NCI-H748 (cell line): ENCODE results near the gene CTBP1.

Experiments used
- DNase-seq: peaks from one replicate; lab custom pipeline; 2025; ENCODE audit not compliant: unreplicated experiment; lab: John Stamatoyannopoulos, UW

CTBP1 gene

GRCh38 chr4:1285151-1285789 lies 36.3 kb upstream of the CTBP1 start:
- no peak for DNase-seq

GRCh38 chr4:1283711-1284110 lies 34.8 kb upstream of the CTBP1 start:
- no peak for DNase-seq

GRCh38 chr4:1279253-1279652 lies 30.3 kb upstream of the CTBP1 start:
- no peak for DNase-seq

GRCh38 chr4:1277667-1278665 lies 29.0 kb upstream of the CTBP1 start:
- DNase-seq: no peak

GRCh38 chr4:1276984-1277383 lies 28.1 kb upstream of the CTBP1 start:
- DNase-seq: no peak

GRCh38 chr4:1274871-1275270 lies 25.9 kb upstream of the CTBP1 start:
- DNase-seq: no peak

- DNase-seq: no peak
These were observed 22.8 kb upstream of the CTBP1 start for GRCh38 chr4:1271686-1272085.

GRCh38 chr4:1269209-1269608 lies 20.3 kb upstream of the CTBP1 start:
- no peak for DNase-seq

GRCh38 chr4:1266881-1267763 lies 18.2 kb upstream of the CTBP1 start:
- DNase-seq: no peak

GRCh38 chr4:1265351-1265750 lies 16.4 kb upstream of the CTBP1 start:
- no peak for DNase-seq

- no peak for DNase-seq
These were observed 16.0 kb upstream of the CTBP1 start for GRCh38 chr4:1264942-1265341.

- no peak for DNase-seq
These were observed 12.4 kb upstream of the CTBP1 start for GRCh38 chr4:1261107-1261928.

GRCh38 chr4:1260418-1261106 lies 11.6 kb upstream of the CTBP1 start:
- DNase-seq: no peak

- no peak for DNase-seq
These were observed 11.0 kb upstream of the CTBP1 start for GRCh38 chr4:1259966-1260365.

- DNase-seq: no peak
These were observed 9.5 kb upstream of the CTBP1 start for GRCh38 chr4:1258457-1258856.

GRCh38 chr4:1255699-1256098 lies 6.8 kb upstream of the CTBP1 start:
- no peak for DNase-seq

- DNase-seq: no peak
These were observed 6.2 kb upstream of the CTBP1 start for GRCh38 chr4:1255151-1255550.

GRCh38 chr4:1253831-1254230 lies 4.9 kb upstream of the CTBP1 start:
- no peak for DNase-seq

GRCh38 chr4:1252928-1253492 lies 4.1 kb upstream of the CTBP1 start:
- DNase-seq: no peak

- DNase-seq: no peak
These were observed 2.8 kb upstream of the CTBP1 start for GRCh38 chr4:1251773-1252066.
